22Rv1 (cell line): ENCODE results near the gene PODNL1.

Experiments
- CTCF ChIP-seq: fragments of 450-650 bp; IDR thresholded peaks from 2 replicates; pipeline ENCODE4 v1.5.1; 2017; ENCODE audit warnings: mild to moderate bottlenecking
- ZFX ChIP-seq: fragments of 450-650 bp; IDR thresholded peaks from 2 replicates; pipeline ENCODE4 v1.6.1; 2017; ENCODE audit warnings: antibody characterized with exemption, borderline replicate concordance

- TF ChIP-seq CTCF (no peak), ZFX (no peak)
Measured at GRCh38 chr19:13969897-13970296, 31.7 kb upstream of the PODNL1 start.
